Femur (tissue), 1 donor: ENCODE measurements around the gene CBX7.

ENCODE experiments used
- DNase-seq: peaks from one replicate; pipeline ENCODE4 v3.0.0-alpha.2; 2017

Gene CBX7

GRCh38 chr22:39122772-39123470, 29.6 kb downstream of the CBX7 start:
- DNase-seq, result no peak

- DNase-seq, result no peak
Measured at GRCh38 chr22:39120983-39121382, 31.5 kb downstream of the CBX7 start.

- DNase-seq, result peak; percentile 48
Measured at GRCh38 chr22:39117585-39118191, 34.8 kb downstream of the CBX7 start.

GRCh38 chr22:39115977-39116621, 36.4 kb downstream of the CBX7 start:
- DNase-seq, result no peak

GRCh38 chr22:39115570-39115969, 36.9 kb downstream of the CBX7 start:
- no peak for DNase-seq

- DNase-seq, result no peak
Measured at GRCh38 chr22:39114112-39114511, 38.4 kb downstream of the CBX7 start.

- DNase-seq, result no peak
Measured at GRCh38 chr22:39110631-39111561, 41.6 kb downstream of the CBX7 start.

DNA sequence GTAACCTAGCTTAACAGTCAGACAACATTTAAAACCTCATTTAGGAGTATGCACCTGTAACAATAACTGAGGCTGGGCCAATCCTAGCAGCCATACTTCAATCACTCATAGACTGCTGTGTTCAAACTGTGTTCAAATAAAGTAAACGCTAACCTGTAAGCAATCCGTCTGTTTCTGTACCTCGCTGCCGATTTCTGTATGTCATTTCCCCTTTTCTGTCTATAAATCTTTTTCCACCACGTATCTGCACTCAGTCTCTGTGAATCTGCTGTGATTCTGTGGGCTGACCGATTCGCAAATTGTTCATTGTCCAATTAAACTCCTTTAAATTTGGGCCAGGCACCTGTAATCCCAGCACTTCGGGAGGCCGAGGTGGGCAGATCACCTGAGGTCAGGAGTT, 43.1 kb downstream of the CBX7 start:
- no peak for DNase-seq

DNA sequence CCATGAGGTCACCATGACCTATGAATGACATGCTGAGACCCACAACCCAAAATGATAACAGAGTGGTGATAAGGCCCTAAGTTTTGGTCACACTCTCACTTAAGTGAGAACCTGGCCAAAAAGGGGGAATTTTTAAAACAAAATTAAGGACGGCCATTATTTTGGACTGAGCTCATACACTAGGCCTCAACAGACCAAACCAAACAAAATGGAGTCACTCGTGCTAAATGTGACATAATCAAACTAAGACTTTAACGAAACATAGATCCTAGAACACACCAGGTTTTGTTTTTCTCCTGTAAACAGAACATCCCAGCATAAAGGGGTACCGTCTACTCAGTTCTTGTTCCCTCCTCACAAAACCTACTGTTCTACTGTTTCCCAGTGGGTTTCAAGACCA, 44.0 kb downstream of the CBX7 start:
- no peak for DNase-seq

- DNase-seq, result no peak
Measured at GRCh38 chr22:39106326-39106725, 46.2 kb downstream of the CBX7 start.

- DNase-seq, result no peak
Measured at GRCh38 chr22:39103431-39103830, 49.0 kb downstream of the CBX7 start.

- no peak for DNase-seq
Measured at GRCh38 chr22:39101226-39101625, 51.3 kb downstream of the CBX7 start.

GRCh38 chr22:39098576-39098975, 53.9 kb downstream of the CBX7 start:
- no peak for DNase-seq

DNA sequence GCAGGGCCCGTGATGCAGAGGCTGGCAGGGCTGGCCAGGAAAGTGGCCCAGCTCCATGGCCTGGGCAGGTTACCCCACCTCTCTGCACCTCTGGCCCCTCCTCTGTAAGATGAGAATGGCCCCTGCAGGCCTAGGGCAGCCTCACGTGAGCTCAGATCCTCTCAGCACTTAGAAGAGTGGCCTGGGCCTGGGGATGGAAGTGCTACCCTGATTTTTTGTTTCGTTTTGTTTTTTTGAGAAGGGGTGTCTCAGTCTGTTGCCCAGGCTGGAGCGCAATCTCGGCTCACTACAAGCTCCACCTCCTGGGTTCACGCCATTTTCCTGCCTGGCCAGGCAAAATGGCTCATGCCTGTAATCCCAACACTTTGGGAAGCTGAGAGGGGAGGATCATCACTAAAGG, 54.5 kb downstream of the CBX7 start:
- no peak for DNase-seq

- DNase-seq, result no peak
Measured at GRCh38 chr22:39097098-39098020, 55.1 kb downstream of the CBX7 start, which contains the start of gene APOBEC3H. Gene APOBEC3H, plus strand, starts transcription at chr22:39097244. Its CDS starts 3,035 bp downstream, at chr22:39100279.

- no peak for DNase-seq
Measured at GRCh38 chr22:39095971-39096370, 56.5 kb downstream of the CBX7 start.

DNA sequence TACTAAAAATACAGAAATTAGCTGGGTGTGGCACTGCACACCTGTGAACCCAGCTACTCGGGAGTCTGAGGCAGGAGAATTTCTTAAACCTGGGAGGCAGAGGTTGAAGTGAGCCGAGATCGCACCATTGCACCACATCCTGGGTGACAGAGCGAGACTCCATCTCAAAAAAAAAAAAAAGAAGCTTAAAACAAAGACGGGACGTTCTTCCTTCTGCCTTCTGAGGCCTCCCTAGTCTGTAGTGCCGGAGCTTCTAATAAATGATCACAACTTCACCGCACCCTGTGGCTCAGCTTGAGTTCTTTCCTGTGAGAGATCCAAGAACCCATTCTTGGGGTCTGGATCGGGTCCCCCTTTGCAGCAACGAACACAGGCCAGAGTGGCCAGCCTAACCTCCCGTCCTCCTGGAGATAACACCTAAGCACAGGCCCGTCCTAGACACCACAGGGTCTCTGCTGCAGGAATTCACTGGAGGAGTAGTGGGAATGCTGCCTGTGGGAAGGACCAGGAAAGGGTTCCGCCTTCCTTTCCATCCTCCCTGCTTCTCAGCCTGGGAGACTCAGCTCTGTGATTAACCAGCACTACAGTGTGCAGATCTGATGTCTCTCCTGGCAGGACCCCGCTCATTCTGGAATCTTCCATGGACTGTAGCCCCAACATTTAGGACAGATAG, 57.6 kb downstream of the CBX7 start:
- no peak for DNase-seq

- no peak for DNase-seq
Measured at GRCh38 chr22:39092111-39092862, 60.2 kb downstream of the CBX7 start.

DNA sequence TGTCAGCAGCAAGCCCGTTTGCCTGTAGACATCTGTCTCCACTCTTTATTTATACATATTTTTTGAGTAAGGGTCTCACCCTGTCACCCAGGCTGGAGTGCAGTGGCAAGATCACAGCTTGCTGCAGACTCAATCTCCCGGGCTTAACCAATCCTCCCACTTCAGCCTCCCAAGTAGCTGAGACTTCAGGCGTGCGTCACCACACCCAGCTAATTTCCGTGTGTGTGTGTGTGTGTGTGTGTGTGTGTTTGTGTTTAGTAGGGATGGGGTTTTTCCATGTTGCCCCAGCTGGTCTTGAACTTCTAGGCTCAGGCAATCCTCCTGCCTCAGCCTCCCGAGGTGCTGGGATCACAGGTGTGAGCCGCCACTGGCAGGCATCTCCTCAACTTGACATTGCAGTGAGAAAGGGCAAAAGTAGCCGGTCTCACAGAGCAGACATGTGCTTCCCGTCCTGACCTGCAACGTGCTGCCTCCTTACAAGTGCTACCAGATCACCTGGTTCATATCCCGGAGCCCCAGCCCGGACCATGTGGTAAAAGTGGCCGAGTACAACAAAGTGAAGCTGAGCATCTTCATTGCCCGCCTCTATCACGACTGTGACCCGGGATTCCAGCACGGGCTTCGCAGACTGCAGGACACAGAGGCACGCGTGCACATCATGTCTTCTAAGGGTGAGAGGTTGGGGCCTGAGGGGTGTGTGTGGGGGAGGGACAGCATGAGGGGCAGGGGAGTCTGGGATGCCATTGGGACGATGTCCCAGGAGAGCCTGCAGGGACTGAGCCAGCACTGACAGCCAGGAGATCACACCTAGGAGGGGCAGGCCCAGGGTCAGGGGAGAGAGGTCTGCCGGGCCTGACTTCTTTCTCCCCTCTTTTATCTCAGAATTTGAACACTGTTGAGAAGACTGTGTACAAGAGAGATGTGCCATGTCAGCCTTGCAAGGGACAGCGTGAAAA, 61.1 kb downstream of the CBX7 start:
- no peak for DNase-seq
